D721Med (cell line): ENCODE results near the gene ZNFX1.
"Not testable (repeated sequence)": the region's sequence is repeated elsewhere in the genome, so short reads cannot be mapped to it uniquely, and the experiment has no call there.

Source experiments
- DNase-seq: peaks from one replicate; pipeline ENCODE4 v3.0.0; 2011; ENCODE audit warnings: low spot score; ENCODE audit not compliant: insufficient read length
- FAIRE-seq: peaks from 2 replicates; lab custom pipeline; 2011; peaks lifted over from hg19 to GRCh38; lab: Jason Lieb, UNC
- TF ChIP-seq, protein P1 (sequence below): IDR thresholded peaks from 2 replicates; pipeline ENCODE4 v1.5.1; 2012; ENCODE audit warnings: mild to moderate bottlenecking, control low read depth; ENCODE audit not compliant: insufficient read depth; ENCODE audit errors: missing control alignments

ZNFX1 gene

DNA sequence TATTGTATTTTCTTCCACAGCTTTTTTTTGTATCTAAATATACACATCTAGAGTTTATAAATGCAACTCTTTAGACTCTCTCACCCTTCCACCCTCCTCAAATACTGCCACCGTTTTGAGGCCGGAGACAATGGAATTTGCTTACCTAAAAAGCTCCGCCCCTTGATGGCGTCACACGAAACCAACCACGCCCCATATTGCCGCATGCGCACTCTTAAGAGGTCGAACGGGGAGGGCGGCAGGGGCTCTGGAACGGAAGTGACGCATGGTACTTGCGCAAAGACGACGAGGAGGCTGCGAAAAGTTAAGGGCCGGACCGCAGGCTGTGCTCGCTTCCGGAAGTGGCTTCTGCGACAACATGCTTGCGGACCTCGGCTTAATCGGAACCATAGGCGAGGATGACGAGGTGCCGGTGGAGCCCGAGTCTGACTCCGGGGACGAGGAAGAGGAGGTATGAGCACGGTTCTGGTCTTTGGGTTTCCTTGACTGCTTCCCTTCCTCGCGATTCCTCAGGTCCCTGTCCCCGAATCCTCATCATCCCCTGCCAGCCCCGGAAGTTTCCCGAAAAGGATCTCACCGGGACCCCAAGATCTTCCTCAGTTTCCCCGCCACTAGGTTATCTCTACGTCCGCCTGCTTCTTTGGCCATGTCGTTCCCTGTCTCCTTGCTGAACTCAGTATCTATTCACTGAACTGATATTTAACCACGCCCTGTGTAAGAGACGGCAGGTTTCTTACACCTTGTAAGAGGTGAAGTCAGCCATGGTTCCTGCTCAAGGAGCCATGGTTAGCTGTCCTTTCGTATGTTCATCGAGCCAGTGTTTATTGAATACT, 58.5 kb downstream of the ZNFX1 start, which contains the start of gene DDX27:
TSS of gene DDX27 (plus strand) at position 326 of the 833 bp plus-strand sequence. CDS start at position 359, 33 bp downstream.
- TF ChIP-seq, protein P1, sequence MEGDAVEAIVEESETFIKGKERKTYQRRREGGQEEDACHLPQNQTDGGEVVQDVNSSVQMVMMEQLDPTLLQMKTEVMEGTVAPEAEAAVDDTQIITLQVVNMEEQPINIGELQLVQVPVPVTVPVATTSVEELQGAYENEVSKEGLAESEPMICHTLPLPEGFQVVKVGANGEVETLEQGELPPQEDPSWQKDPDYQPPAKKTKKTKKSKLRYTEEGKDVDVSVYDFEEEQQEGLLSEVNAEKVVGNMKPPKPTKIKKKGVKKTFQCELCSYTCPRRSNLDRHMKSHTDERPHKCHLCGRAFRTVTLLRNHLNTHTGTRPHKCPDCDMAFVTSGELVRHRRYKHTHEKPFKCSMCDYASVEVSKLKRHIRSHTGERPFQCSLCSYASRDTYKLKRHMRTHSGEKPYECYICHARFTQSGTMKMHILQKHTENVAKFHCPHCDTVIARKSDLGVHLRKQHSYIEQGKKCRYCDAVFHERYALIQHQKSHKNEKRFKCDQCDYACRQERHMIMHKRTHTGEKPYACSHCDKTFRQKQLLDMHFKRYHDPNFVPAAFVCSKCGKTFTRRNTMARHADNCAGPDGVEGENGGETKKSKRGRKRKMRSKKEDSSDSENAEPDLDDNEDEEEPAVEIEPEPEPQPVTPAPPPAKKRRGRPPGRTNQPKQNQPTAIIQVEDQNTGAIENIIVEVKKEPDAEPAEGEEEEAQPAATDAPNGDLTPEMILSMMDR = no peak
- peak; percentile 55 for DNase-seq
- FAIRE-seq = no peak

DNA sequence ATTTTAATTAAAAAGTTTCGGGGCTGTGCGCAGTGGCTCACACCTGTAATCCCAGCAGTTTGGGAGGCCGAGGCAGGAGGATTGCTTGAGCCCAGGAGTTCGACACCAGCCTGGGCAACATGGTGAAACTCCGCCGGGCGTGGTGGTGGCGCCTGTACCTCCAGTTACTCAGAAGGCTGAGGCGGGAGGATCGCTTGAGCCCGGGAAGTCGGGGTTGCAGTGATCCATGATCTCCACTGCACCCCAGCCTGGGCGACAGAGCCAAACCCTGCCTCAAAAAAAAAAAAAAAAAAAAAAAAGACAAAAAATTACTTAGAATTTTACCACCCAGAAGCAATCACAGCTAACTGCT, 59.1 kb downstream of the ZNFX1 start:
- FAIRE-seq, DNase-seq: not testable (repeated sequence)

DNA sequence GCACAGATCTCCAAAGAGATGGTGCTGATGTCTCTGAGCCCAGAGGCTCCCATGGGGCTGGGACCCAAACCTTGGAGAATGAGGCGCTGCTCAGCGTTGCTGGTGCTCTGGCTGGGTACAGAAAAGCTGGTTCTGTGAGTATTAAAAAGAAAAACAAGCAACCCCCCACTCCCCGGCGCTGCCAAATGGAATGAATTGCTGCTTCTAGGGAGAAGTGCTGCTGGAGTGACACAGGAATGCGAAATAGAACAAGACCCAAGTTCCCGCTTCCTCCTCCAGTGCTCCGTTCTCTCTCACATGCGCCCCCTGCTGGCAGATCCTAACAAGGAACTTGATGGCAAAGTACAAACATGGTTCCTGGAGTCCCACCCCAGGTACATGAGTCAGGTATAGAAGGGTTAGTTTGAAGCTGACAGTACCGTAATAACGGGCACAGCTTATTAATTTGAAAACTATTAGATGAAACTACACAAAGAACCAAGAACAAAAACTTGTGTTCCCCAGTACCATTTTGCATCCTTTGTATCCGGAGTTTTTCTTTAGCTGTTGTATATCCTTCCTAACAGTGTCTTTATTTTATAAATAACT, 60.8 kb downstream of the ZNFX1 start:
- TF ChIP-seq, protein P1 = peak; percentile 90
- FAIRE-seq (no peak), DNase-seq (no peak)

DNA sequence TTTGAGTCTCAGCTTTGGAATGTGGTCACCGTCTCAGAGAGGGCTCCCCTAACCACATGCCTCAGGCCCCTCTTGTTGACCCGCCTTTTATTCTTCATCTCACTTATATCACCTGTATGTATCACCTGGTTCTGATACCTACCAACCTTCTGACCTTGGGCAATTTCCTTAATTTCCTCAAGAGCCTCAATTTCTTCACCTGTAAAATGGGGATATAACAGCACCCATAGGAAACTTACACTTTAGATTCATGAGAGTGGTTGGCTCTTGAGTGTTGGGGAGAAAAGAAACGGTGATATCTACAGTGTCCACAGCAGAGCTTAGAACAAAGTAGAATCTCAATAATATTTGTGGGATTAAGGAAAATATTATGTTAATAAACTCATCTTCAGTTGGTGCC, 62.6 kb downstream of the ZNFX1 start:
- DNase-seq (no peak), FAIRE-seq (no peak)
- TF ChIP-seq, protein P1 = no peak

DNA sequence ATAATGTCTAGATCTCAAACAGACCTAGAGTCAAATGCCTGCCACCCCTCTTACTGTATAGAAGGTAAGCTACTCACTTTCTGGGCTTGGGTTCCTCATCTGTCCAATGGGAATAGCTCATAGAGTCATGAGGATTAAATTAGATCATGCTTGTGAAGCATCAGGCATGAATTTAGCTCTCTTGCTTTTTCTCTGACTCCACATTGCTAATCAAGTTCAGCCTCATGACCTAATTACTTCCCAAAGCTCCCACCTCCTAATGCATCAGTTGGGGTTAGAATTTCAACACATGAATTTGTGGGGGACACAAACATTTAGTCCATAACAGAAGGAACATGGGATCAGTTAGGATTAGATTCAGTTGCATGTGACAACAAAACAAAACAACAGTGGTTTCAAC, 63.3 kb downstream of the ZNFX1 start:
- DNase-seq (no peak), FAIRE-seq (no peak)
- TF ChIP-seq, protein P1 = no peak

DNA sequence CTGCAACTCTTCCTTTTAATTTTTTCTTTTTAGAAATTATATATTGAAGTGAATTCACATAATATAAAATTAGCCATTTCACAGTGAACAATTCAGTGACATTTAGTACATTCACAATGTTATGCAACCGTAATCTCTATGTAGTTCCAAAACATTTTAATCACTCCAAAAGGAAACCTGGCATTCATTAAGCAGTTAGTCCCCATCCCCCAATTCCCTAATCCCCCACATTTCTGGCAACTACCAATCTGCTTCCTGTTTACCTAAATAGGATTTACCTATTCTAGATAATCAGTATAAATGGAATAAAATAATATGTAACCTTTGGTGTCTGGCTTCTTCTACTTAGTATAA, 67.1 kb downstream of the ZNFX1 start:
- FAIRE-seq = no peak
- no peak for DNase-seq
- TF ChIP-seq, protein P1 = no peak

DNA sequence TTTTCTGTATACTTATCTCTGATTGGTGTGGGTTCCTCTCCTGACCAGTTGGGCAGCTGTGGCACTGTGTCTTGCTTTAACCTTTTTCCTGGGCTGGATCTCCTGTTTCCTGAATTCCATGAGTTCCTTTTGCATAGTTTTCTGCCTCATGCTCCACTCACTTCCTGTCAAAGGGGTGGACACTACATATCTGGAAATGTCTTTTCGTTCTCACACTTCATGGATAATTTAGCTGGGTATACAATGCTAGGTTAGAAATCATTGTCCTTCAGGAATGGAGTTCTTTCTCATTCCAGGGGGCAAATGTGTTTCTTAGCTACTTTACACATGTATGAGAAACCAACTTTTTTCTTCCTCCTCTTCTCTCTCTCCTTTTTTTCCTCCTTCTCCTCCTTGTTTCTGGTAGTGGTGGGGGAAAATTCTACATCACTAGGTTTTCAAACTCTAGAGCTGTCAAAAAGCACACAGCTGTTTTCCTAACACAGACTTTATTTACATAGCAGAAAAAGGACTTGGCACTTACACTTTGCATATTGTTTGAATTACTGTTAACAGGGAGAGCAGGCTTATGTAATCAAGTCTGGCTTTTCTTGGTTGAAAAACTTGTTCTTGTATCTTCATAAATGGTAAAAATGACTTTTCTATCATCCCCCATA, 67.6 kb downstream of the ZNFX1 start:
- FAIRE-seq (no peak), DNase-seq (no peak)
- TF ChIP-seq, protein P1 = no peak
